ENCODE data around the gene CAMK2B. TPM values are rescaled to one million over a fixed set of nuclear protein-coding genes. Genes with fewer than 3 reads are reported as not detected.

CAMK2B gene
- total RNA-seq, 1 donor from 2014 or later = 0.23 TPM

DNA sequence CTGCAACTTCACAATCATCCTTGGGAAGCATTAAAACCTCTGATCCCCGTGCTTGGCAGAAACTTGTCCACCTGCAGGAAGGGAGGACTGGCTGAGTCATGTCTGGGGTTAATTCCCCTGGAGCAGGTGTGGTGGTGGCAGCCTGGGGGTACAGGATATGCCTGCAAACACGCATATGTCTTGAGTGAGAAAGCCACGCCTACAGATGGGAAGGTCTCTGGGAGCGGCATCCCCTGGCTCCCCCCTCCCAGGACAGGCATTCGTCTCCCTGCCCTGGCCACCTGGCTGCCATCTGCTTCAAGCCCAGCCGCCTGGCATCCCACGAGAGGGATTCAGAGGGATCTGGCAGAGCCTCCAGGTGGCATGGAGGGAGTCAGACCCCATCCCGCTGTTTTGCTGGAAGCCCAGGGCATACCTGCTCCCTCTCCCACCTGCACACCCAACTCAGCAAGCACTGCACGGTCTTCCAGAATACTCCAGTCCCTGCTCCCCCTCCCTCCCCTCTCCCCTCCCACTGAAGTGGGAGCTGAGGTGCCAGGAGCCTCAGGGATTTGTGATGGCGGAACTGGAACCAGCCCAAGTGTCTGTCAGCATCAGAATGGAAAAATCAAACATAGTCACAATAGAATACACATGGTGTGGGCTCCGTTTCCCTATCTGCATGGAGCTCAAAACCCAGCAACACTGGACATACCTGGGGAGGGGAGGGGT lies 61.0 kb downstream of the CAMK2B start:
- Mint-ChIP-seq H3K27me3 (ENCODE audit: unreplicated experiment) (peaks cover 6% of the 10 kb centered on the region), H3K4me3 (ENCODE audit: unreplicated experiment) (no peak overlapping the region), H3K4me1 (ENCODE audit: unreplicated experiment) (no peaks in the 10 kb centered on the region), H3K36me3 (ENCODE audit: low read depth, unreplicated experiment) (no peaks in the 10 kb centered on the region), H3K9me3 (ENCODE audit: unreplicated experiment) (no peaks in the 10 kb centered on the region), H3K27ac (ENCODE audit: unreplicated experiment) (no peak overlapping the region)
- DNase-seq (ENCODE audit: low spot score) = no peak
- TF ChIP-seq, protein P1, sequence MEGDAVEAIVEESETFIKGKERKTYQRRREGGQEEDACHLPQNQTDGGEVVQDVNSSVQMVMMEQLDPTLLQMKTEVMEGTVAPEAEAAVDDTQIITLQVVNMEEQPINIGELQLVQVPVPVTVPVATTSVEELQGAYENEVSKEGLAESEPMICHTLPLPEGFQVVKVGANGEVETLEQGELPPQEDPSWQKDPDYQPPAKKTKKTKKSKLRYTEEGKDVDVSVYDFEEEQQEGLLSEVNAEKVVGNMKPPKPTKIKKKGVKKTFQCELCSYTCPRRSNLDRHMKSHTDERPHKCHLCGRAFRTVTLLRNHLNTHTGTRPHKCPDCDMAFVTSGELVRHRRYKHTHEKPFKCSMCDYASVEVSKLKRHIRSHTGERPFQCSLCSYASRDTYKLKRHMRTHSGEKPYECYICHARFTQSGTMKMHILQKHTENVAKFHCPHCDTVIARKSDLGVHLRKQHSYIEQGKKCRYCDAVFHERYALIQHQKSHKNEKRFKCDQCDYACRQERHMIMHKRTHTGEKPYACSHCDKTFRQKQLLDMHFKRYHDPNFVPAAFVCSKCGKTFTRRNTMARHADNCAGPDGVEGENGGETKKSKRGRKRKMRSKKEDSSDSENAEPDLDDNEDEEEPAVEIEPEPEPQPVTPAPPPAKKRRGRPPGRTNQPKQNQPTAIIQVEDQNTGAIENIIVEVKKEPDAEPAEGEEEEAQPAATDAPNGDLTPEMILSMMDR (IDR thresholded peaks at IDR 0.05; ENCODE audit: unreplicated experiment) = no peak

DNA sequence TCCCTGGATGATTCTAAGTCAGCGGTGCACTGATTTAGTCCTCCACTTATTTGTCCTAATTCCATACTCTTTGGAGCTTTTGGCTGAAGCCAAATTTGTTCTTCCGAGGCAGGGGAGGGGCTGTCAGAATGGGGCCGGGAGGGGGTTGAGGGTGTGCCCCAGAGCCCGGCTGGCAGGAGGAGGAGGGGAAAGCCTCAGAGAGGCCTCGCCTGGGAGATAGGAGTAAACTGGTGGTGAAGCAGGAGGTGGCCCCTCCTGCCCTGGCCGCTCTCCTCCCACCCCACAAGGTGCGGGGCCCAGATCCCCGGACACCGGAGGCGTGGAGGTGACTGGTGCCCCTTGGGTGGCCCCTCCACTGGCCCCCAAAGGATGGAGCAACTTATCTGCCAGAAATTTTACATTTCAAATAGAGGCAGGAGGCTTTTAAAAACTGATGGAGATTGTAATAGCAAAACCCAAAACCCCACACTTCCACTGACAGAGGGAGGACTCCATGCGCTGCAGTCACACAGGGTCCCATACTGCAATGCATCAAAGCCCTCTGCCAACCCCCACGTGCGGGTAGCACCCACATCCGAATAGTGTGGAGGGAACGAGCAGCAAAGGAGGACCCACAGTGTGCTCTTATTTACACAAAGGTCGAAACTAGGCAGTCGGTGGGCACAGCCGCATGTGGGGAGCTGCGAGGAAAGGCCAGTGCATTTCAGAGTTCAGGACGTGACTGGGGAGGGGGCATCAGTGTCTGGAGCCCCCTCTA lies 61.9 kb downstream of the CAMK2B start:
- Mint-ChIP-seq H3K9me3 (ENCODE audit: unreplicated experiment) (no peaks in the 10 kb centered on the region), H3K36me3 (ENCODE audit: low read depth, unreplicated experiment) (no peaks in the 10 kb centered on the region), H3K4me3 (ENCODE audit: unreplicated experiment) (no peak overlapping the region), H3K4me1 (ENCODE audit: unreplicated experiment) (no peaks in the 10 kb centered on the region), H3K27ac (ENCODE audit: unreplicated experiment) (no peak overlapping the region), H3K27me3 (ENCODE audit: unreplicated experiment) (peaks cover 6% of the 10 kb centered on the region)
- DNase-seq (ENCODE audit: low spot score) = no peak
- TF ChIP-seq, protein P1 (IDR thresholded peaks at IDR 0.05; ENCODE audit: unreplicated experiment) = no peak

DNA sequence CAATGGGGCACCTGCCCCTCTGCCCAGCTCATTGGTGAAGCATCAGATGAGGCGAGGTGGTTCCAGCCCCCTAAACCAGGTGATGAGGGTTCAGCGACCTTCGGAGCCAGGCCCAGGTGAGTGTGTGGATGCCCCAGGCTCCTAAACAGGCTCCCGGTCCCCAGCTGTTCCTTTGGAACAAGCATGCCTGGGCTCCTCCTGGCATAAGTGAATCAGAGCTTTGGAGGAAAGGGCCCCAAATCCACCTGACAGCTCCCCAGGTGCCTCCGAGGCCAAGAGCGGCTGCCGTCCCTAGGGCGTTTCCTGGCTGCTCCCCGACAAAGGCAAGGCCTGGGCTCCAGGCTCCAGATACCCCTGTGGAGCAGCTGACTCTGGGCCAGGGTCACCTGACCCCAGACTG lies 63.4 kb downstream of the CAMK2B start:
- Mint-ChIP-seq H3K9me3 (ENCODE audit: unreplicated experiment) (no peaks in the 10 kb centered on the region), H3K27me3 (ENCODE audit: unreplicated experiment) (peaks cover 6% of the 10 kb centered on the region), H3K36me3 (ENCODE audit: low read depth, unreplicated experiment) (no peaks in the 10 kb centered on the region), H3K4me3 (ENCODE audit: unreplicated experiment) (no peak overlapping the region), H3K4me1 (ENCODE audit: unreplicated experiment) (peaks cover 4% of the 10 kb centered on the region), H3K27ac (ENCODE audit: unreplicated experiment) (no peak overlapping the region)
- TF ChIP-seq, protein P1 (IDR thresholded peaks at IDR 0.05; ENCODE audit: unreplicated experiment) = no peak
- no peak for DNase-seq (ENCODE audit: low spot score)

DNA sequence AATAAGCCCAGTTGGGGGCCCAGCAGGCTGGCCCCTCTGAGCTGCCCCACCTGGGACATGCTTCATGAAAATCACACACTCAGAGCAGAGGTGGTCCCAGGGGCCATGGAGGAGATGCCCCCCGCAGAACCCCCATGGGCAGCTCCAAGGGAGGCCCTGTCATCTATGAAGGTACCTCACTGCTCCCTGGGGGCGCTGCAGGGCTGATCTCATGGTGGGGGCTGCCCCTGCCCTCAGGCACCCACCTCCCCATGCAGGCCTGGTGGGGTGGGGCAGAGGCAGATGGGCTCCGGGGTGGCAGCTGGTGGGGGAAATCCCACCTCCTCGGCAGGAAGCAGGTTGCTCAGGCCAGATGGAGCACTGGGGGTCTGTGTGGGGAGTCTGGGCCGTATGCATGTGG lies 64.2 kb downstream of the CAMK2B start:
- Mint-ChIP-seq H3K9me3 (ENCODE audit: unreplicated experiment) (no peaks in the 10 kb centered on the region), H3K4me1 (ENCODE audit: unreplicated experiment) (peaks cover 4% of the 10 kb centered on the region), H3K27ac (ENCODE audit: unreplicated experiment) (no peak overlapping the region), H3K27me3 (ENCODE audit: unreplicated experiment) (peaks cover 6% of the 10 kb centered on the region), H3K36me3 (ENCODE audit: low read depth, unreplicated experiment) (no peaks in the 10 kb centered on the region), H3K4me3 (ENCODE audit: unreplicated experiment) (no peak overlapping the region)
- TF ChIP-seq, protein P1 (IDR thresholded peaks at IDR 0.05; ENCODE audit: unreplicated experiment) = no peak
- no peak for DNase-seq (ENCODE audit: low spot score)
